HepG2 (cell line): ENCODE data around the gene BCL6B.

ENCODE experiments used
- CTCF ChIP-seq: sonication (generic); formaldehyde crosslinking; IDR thresholded peaks from 2 replicates; pipeline ENCODE4 v1.5.0; 2020; ENCODE audit warnings: mild to moderate bottlenecking, missing genetic modification reagents, moderate library complexity
- EP300 ChIP-seq, 3 experiments: sonication (generic) in 1 of 3; formaldehyde crosslinking in 1 of 3; IDR thresholded peaks; 2 replicates each; pipeline versions ENCODE4 v1.5.1 to v1.6.1; 2011 to 2020; ENCODE audit warnings: low read depth in 2 of 3, low read length in 2 of 3, borderline replicate concordance in 1 of 3, improper control_type of control experiment in 1 of 3, mild to moderate bottlenecking in 1 of 3, missing genetic modification reagents in 1 of 3, moderate library complexity in 1 of 3
- NCOA2 ChIP-seq: sonication (generic); formaldehyde crosslinking; IDR thresholded peaks from 2 replicates; pipeline ENCODE4 v1.8.0; 2022; ENCODE audit warnings: inconsistent platforms
- SRSF9 ChIP-seq: fragments of 200-400 bp; formaldehyde crosslinking; IDR thresholded peaks from 2 replicates; pipeline ENCODE4 v1.6.1; 2018; ENCODE audit warnings: borderline replicate concordance, mild to moderate bottlenecking, low read depth, low read length; ENCODE audit not compliant: insufficient read depth, poor library complexity, severe bottlenecking
- ZBTB42 ChIP-seq: sonication (generic); formaldehyde crosslinking; IDR thresholded peaks from 2 replicates; pipeline ENCODE4 v1.5.0; 2020; ENCODE audit warnings: mild to moderate bottlenecking, missing genetic modification reagents

- TF ChIP-seq ZBTB42 (CRISPR knock-in tag) (no peak), EP300 (IDR thresholded peaks at IDR 0.05; ENCODE audit: low read depth in 2 of 2, low read length in 2 of 2) (no peak), EP300 (CRISPR knock-in tag; IDR thresholded peaks at IDR 0.05; ENCODE audit: borderline replicate concordance) (no peak), CTCF (CRISPR knock-in tag) (no peak), SRSF9 (no peak), NCOA2 (no peak)
Measured at GRCh38 chr17:6989779-6990178, 33.1 kb upstream of the BCL6B start.
